PC-9 (cell line): ENCODE results near the gene TCHP.

Experiments
- EZH2 ChIP-seq: fragments of 200-600 bp; sonication (generic); IDR thresholded peaks from 2 replicates; pipeline ENCODE4 v1.8.0; 2017; ENCODE audit warnings: antibody characterized with exemption, low read depth
- TF ChIP-seq, protein P1 (sequence below): fragments of 200-600 bp; sonication (generic); conservative IDR thresholded peaks from 2 replicates; pipeline ENCODE4 v1.6.1; 2017; ENCODE audit warnings: mixed run types, antibody characterized with exemption, mild to moderate bottlenecking, moderate library complexity

DNA sequence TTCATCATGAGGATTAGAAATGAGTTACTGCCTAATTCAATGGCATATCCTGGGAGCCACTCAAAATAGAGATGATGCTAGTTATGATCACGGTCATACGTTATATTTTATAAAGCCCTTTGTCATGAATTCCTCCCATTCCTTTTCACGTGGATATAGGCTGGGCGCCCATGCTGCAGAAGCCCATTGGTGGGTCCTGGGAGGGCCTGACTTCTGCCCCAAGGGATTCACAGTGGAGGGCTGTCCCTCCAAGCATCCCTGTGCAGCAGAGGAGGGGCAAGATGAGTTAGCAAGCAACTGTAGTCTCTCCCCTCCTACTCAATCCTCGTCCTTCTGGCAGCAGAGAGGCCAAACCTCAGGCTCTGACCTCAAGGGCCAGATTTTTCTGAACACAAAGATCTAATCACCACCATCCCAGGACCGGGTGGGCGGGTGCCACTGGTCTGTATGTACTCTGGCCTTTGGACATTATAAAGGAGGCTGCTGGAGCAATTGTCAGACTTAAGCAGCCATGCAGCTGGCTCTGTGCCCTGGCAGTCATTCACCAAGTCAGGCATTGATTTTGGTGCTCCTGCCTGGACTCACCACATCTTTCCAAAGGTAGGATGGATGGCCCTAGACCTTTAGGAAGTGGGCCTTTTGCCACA lies 28.3 kb upstream of the TCHP start:
- TF ChIP-seq, protein P1, sequence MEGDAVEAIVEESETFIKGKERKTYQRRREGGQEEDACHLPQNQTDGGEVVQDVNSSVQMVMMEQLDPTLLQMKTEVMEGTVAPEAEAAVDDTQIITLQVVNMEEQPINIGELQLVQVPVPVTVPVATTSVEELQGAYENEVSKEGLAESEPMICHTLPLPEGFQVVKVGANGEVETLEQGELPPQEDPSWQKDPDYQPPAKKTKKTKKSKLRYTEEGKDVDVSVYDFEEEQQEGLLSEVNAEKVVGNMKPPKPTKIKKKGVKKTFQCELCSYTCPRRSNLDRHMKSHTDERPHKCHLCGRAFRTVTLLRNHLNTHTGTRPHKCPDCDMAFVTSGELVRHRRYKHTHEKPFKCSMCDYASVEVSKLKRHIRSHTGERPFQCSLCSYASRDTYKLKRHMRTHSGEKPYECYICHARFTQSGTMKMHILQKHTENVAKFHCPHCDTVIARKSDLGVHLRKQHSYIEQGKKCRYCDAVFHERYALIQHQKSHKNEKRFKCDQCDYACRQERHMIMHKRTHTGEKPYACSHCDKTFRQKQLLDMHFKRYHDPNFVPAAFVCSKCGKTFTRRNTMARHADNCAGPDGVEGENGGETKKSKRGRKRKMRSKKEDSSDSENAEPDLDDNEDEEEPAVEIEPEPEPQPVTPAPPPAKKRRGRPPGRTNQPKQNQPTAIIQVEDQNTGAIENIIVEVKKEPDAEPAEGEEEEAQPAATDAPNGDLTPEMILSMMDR = no peak
- no peak for TF ChIP-seq EZH2
